CD14-positive monocyte (primary cell): ENCODE data around the gene SLC9A8. TPM values are rescaled to one million over a fixed set of nuclear protein-coding genes. Genes with fewer than 3 reads are reported as not detected.

Source experiments
- DNase-seq, 3 donors: peaks; one replicate each; pipeline ENCODE4 v3.0.0-alpha.2; 2011 to 2022
- H2AFZ ChIP-seq: 2 replicates; pipeline ENCODE4 v1.6.0; 2012; ENCODE audit warnings: mild to moderate bottlenecking, low read depth, low read length, inconsistent platforms; ENCODE audit not compliant: insufficient read depth, poor library complexity, severe bottlenecking
- H3K27ac ChIP-seq, 2 donors: 1 replicate in 1 of 2; 2 replicates in 1 of 2; pipeline ENCODE4 v1.5.1; 2012 to 2013; ENCODE audit warnings: low read length in 2 of 2, control low read depth in 1 of 2, inconsistent platforms in 1 of 2, low read depth in 1 of 2, mild to moderate bottlenecking in 1 of 2
- H3K27me3 ChIP-seq, 2 donors: one replicate each; pipeline versions ENCODE4 v1.6.0 to v1.6.1; 2011 to 2013; ENCODE audit warnings: low read length in 2 of 2; ENCODE audit not compliant: control insufficient read depth in 2 of 2, insufficient read depth in 2 of 2
- H3K36me3 ChIP-seq, 2 donors: replicated peaks in 1 of 2; 1 replicate in 1 of 2; 2 replicates in 1 of 2; pipeline versions ENCODE4 v1.5.1 to v1.6.1; 2012 to 2013; ENCODE audit warnings: low read length in 2 of 2, control low read depth in 1 of 2, inconsistent platforms in 1 of 2, mild to moderate bottlenecking in 1 of 2; ENCODE audit not compliant: insufficient read depth in 2 of 2, control insufficient read depth in 1 of 2
- H3K4me1 ChIP-seq, 2 donors: 1 replicate in 1 of 2; 2 replicates in 1 of 2; pipeline versions ENCODE4 v1.5.1 to v1.6.1; 2012 to 2013; ENCODE audit warnings: low read length in 2 of 2, control low read depth in 1 of 2, inconsistent platforms in 1 of 2, mild to moderate bottlenecking in 1 of 2, moderate library complexity in 1 of 2; ENCODE audit not compliant: insufficient read depth in 2 of 2, control insufficient read depth in 1 of 2
- H3K4me2 ChIP-seq: replicated peaks from 2 replicates; pipeline ENCODE3; 2012; ENCODE audit warnings: low read length, moderate library complexity, mild to moderate bottlenecking; ENCODE audit not compliant: poor library complexity, severe bottlenecking; ENCODE audit errors: extremely low read depth
- H3K4me3 ChIP-seq, 3 experiments: fragments of 200-600 bp in 1 of 3; sonication (generic) in 1 of 3; replicated peaks in 1 of 3; 1 replicate in 2 of 3; 2 replicates in 1 of 3; pipeline ENCODE4 v1.5.1; 2011 to 2013; ENCODE audit warnings: low read length in 3 of 3, mild to moderate bottlenecking in 3 of 3, control low read depth in 2 of 3, low read depth in 2 of 3, inconsistent platforms in 1 of 3, moderate library complexity in 1 of 3
- H3K79me2 ChIP-seq: 2 replicates; pipeline ENCODE4 v1.6.0; 2012; ENCODE audit warnings: mild to moderate bottlenecking, control low read depth, inconsistent platforms, low read length, moderate library complexity; ENCODE audit not compliant: insufficient read depth
- H3K9ac ChIP-seq: 2 replicates; pipeline ENCODE4 v1.6.0; 2017; ENCODE audit warnings: low read length, mild to moderate bottlenecking; ENCODE audit not compliant: insufficient read depth, poor library complexity, severe bottlenecking
- H3K9me3 ChIP-seq, 2 donors: replicated peaks in 1 of 2; 1 replicate in 1 of 2; 2 replicates in 1 of 2; pipeline versions ENCODE4 v1.5.1 to v1.6.1; 2012 to 2013; ENCODE audit warnings: low read length in 2 of 2, control low read depth in 1 of 2; ENCODE audit not compliant: control insufficient read depth in 1 of 2, insufficient read depth in 1 of 2
- H4K20me1 ChIP-seq: 2 replicates; pipeline ENCODE4 v1.6.0; 2012; ENCODE audit warnings: mild to moderate bottlenecking, low read length, control low read depth, moderate library complexity; ENCODE audit not compliant: insufficient read depth
- H3K27ac Mint-ChIP-seq, 7 donors: one replicate each; pipeline ENCODE4 v1.8.0; 2020; ENCODE audit warnings: mild to moderate bottlenecking in 7 of 7, mixed read lengths in 7 of 7, moderate library complexity in 6 of 7, inconsistent platforms in 2 of 7
- H3K27me3 Mint-ChIP-seq, 3 donors: one replicate each; pipeline ENCODE4 v1.8.0; 2021 to 2022; ENCODE audit warnings: low read depth in 3 of 3, mild to moderate bottlenecking in 3 of 3, mixed read lengths in 3 of 3, moderate library complexity in 3 of 3, inconsistent platforms in 1 of 3
- H3K36me3 Mint-ChIP-seq, 2 donors: one replicate each; pipeline ENCODE4 v1.8.0; 2020; ENCODE audit warnings: mixed read lengths in 2 of 2, inconsistent platforms in 1 of 2, mild to moderate bottlenecking in 1 of 2
- H3K4me1 Mint-ChIP-seq: one replicate; pipeline ENCODE4 v1.8.0; 2020; ENCODE audit warnings: mild to moderate bottlenecking, mixed read lengths
- H3K4me3 Mint-ChIP-seq, 2 donors: one replicate each; pipeline ENCODE4 v1.8.0; 2020; ENCODE audit warnings: mild to moderate bottlenecking in 2 of 2, mixed read lengths in 2 of 2, moderate library complexity in 1 of 2
- H3K9me3 Mint-ChIP-seq, 7 donors: one replicate each; pipeline ENCODE4 v1.8.0; 2020 to 2022; ENCODE audit warnings: mixed read lengths in 7 of 7, mild to moderate bottlenecking in 6 of 7, moderate library complexity in 6 of 7, inconsistent platforms in 2 of 7
- WGBS: methylation state at CpG from one replicate; pipeline ENCODE4 v1.1.5; 2013; ENCODE audit warnings: missing lambda C conversion rate; ENCODE audit not compliant: insufficient coverage; 5-methylcytosine and 5-hydroxymethylcytosine counted together
- intact Hi-C, 2 donors: fragments of 100-400 bp; cut with micrococcal nuclease; formaldehyde crosslinking; loops; one replicate each; pipeline versions ENCODE4 v1.15.0 to v1.15.1; 2023
- polyA plus RNA-seq, 3 donors: library from polyadenylated mRNA; depleted of rRNA in 1 of 3; unstranded in 2 of 3; stranded (reverse) in 1 of 3; fragments of 300-500 nt in 2 of 3; fragments of >200 nt in 1 of 3; fragmentation: Illumina TruSeq in 2 of 3; gene quantifications; 1 replicate in 2 of 3; 2 replicates in 1 of 3; pipeline ENCODE4 v1.2.3, GENCODE V29; 2012 to 2021
- TF ChIP-seq, protein P1 (sequence below): fragments of 200-600 bp; IDR thresholded peaks from one replicate; pipeline ENCODE4 v1.8.0; 2022; ENCODE audit warnings: antibody characterized with exemption, mild to moderate bottlenecking

Gene SLC9A8
- polyA plus RNA-seq, 3 donors, result 3.0 to 14.6 (median 3.3) TPM

DNA sequence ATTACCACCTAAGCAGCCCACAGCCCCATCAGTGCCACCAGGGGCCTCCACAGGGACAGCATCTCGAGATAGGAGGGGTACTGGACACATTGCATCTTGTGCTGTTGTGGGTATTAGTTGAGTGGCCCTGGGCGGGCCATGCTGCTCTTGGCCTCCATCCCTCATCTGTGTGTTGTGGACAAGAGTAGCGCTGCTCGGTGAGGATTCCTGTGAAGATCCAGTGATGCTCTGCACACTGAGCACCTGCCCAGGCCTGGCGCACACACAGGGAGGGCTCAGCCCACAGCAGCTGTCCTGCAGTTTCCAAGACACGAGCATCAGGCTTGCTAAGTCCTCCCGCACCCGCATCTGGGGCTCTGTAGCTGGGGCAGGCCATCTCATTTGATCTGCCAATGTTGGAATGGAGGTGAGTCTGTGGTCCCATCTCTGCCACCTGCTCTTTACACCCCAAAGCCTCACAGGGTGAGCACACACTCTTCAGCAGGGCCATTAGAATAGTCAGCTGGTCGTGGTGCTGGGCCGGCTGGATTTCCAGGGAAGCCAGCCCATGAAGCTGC lies 70.7 kb downstream of the SLC9A8 start:
- no peak overlapping the region for H3K4me2 ChIP-seq
- peaks cover 76 to 95% of the 10 kb centered on the region in 2 donors for H3K36me3 Mint-ChIP-seq
- H3K27ac Mint-ChIP-seq, result peak overlapping the region in 2 of 7 donors; percentile 70 to 72
- no peaks in the 10 kb centered on the region for H3K9me3 ChIP-seq
- H3K79me2 ChIP-seq, result no peaks in the 10 kb centered on the region
- DNase-seq, result no peak
- H3K4me3 Mint-ChIP-seq, result no peak overlapping the region
- WGBS, result 96% methylated on average over 7 of the region's 10 CpGs
- no peaks in the 10 kb centered on the region for H3K27me3 ChIP-seq
- peaks cover 7% of the 10 kb centered on the region for H3K4me1 Mint-ChIP-seq
- H3K9me3 Mint-ChIP-seq, result no peaks in the 10 kb centered on the region
- H3K36me3 ChIP-seq, result peaks cover 73 to 98% of the 10 kb centered on the region in 2 donors
- H3K4me3 ChIP-seq, result no peak overlapping the region
- TF ChIP-seq, protein P1, sequence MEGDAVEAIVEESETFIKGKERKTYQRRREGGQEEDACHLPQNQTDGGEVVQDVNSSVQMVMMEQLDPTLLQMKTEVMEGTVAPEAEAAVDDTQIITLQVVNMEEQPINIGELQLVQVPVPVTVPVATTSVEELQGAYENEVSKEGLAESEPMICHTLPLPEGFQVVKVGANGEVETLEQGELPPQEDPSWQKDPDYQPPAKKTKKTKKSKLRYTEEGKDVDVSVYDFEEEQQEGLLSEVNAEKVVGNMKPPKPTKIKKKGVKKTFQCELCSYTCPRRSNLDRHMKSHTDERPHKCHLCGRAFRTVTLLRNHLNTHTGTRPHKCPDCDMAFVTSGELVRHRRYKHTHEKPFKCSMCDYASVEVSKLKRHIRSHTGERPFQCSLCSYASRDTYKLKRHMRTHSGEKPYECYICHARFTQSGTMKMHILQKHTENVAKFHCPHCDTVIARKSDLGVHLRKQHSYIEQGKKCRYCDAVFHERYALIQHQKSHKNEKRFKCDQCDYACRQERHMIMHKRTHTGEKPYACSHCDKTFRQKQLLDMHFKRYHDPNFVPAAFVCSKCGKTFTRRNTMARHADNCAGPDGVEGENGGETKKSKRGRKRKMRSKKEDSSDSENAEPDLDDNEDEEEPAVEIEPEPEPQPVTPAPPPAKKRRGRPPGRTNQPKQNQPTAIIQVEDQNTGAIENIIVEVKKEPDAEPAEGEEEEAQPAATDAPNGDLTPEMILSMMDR, result no peak
- no peak overlapping the region for H2AFZ ChIP-seq
- H3K27ac ChIP-seq, result no peak overlapping the region
- no peaks in the 10 kb centered on the region for H4K20me1 ChIP-seq
- intact Hi-C loops, result no loop called here
- no peaks in the 10 kb centered on the region for H3K27me3 Mint-ChIP-seq
- peaks cover 6% of the 10 kb centered on the region in 2 donors for H3K4me1 ChIP-seq
- no peak overlapping the region for H3K9ac ChIP-seq

DNA sequence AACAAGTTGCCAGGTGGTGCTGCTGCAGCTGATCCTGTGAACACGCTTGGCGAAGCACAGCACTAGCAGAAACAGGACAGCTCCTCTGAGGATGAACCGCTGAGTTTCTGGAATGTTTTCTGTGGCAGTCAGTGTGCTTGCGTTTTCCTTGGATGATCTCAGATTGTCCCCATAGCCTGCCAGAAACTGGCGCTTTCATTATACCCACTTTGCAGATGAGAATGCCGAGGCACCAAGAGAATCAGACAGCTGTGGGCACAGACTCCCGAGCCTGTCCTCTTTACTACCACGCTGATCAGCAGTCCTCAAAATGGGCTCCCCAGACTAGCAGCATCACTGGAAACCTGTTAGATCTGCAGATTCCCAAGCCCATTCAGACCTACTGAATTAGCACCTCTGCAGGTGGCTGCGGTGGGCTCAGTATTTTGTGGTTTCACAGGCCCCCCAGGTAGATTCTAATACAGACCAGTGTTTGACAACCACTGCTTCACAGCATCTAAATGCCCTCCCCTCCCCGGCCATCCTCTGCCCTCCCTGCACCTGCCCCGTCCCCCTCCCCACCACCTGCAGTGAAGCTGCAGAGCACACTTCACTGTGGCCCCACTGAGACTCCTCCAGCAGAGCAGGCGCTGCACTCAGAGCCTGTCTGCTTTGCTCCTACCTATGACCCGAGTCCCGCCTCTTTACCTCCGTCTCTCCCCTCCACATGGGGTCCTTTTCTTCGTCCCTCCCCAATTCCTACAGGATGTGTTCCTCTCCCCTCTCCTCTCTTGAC lies 73.1 kb downstream of the SLC9A8 start:
- Histone ChIP-seq H3K4me1 (peaks cover 30 to 31% of the 10 kb centered on the region in 2 donors), H4K20me1 (no peaks in the 10 kb centered on the region), H2AFZ (no peak overlapping the region), H3K36me3 (peaks cover 56 to 74% of the 10 kb centered on the region in 2 donors), H3K27ac (no peak overlapping the region), H3K9ac (no peak overlapping the region), H3K9me3 (no peaks in the 10 kb centered on the region), H3K27me3 (no peaks in the 10 kb centered on the region), H3K4me3 (no peak overlapping the region), H3K4me2 (no peak overlapping the region), H3K79me2 (no peaks in the 10 kb centered on the region)
- peak overlapping the region in 1 of 7 donors; percentile 51 for H3K27ac Mint-ChIP-seq
- H3K4me3 Mint-ChIP-seq, result no peak overlapping the region
- H3K9me3 Mint-ChIP-seq, result no peaks in the 10 kb centered on the region
- WGBS, result 98% methylated on average over 15 of the region's 16 CpGs
- DNase-seq, result no peak
- TF ChIP-seq, protein P1, result no peak
- intact Hi-C loops, result no loop called here
- no peaks in the 10 kb centered on the region for H3K27me3 Mint-ChIP-seq
- peaks cover 66 to 80% of the 10 kb centered on the region in 2 donors for H3K36me3 Mint-ChIP-seq
- peaks cover 31% of the 10 kb centered on the region for H3K4me1 Mint-ChIP-seq
